Measurements from ENCODE around the gene DNAI7.

The DNAI7 gene

DNA sequence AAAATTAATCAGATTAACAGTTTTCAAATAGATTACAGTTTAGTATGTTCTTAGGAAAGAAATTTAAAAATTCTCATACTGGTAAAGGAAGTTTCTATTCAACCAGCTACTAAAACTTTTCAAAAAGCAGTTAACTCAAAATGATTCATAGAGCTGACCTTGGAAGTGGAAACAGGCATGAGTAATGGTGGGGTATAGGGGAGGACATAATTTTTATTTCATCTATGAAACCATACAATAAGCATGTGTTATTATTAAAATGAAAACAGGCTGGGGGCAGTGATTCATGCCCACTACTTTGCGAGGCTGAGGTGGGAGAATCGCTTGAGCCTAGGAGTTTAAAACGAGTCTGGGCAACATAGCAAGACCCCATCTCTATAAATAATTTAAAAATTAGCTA is 73.0 kb downstream of the DNAI7 start:
- H2BK12ac ChIP-seq (ENCODE audit: low read length) = no peak overlapping the region
- H4K8ac ChIP-seq (ENCODE audit: low read depth, low read length) = no peak overlapping the region
- H3K4me1 ChIP-seq (ENCODE audit: control insufficient read depth in 2 of 2, insufficient read depth in 1 of 2, low read depth in 1 of 2, low read length in 2 of 2) = no peaks in the 10 kb centered on the region
- no peak overlapping the region for H3K23ac ChIP-seq (ENCODE audit: low read depth, low read length, poor library complexity)
- H2BK15ac ChIP-seq (ENCODE audit: low read length) = no peak overlapping the region
- no peak overlapping the region for H2BK120ac ChIP-seq (ENCODE audit: low read depth, low read length)
- no peaks in the 10 kb centered on the region for H3K9me3 ChIP-seq (replicated peaks in 1 of 2; ENCODE audit: control insufficient read depth in 2 of 2, insufficient read depth in 1 of 2, low read depth in 1 of 2, low read length in 2 of 2)
- no peak overlapping the region for H3K4ac ChIP-seq (ENCODE audit: low read length)
- H2BK5ac ChIP-seq (ENCODE audit: low read length) = no peak overlapping the region
- H2AFZ ChIP-seq (ENCODE audit: low read length) = no peak overlapping the region
- H3K9ac ChIP-seq (ENCODE audit: low read depth, low read length, poor library complexity) = no peak overlapping the region
- DNase-seq (ENCODE audit: low spot score) = no peak
- no CpG with 5 or more reads among the region's 3 CpGs for WGBS, 2 donors (ENCODE audit: extremely low coverage in 2 of 2, insufficient read length in 2 of 2, insufficient replicate concordance in 1 of 2)
- H3K36me3 ChIP-seq (replicated peaks in 1 of 2; ENCODE audit: control insufficient read depth in 2 of 2, insufficient read depth in 2 of 2, low read length in 2 of 2) = no peaks in the 10 kb centered on the region
- no peaks in the 10 kb centered on the region for H3K27me3 ChIP-seq (ENCODE audit: control insufficient read depth in 3 of 3, insufficient read depth in 3 of 3, low read depth in 1 of 3, low read length in 3 of 3)
- no peak overlapping the region for H2AK5ac ChIP-seq (ENCODE audit: low read depth, low read length)
- H3K4me2 ChIP-seq (ENCODE audit: insufficient read depth, low read length, poor library complexity, severe bottlenecking) = no peak overlapping the region
- H3K79me1 ChIP-seq (ENCODE audit: low read depth, low read length) = no peaks in the 10 kb centered on the region
- H3K14ac ChIP-seq (ENCODE audit: low read length) = no peak overlapping the region
- H3K18ac ChIP-seq (ENCODE audit: low read length) = no peak overlapping the region
- no peak overlapping the region for H4K91ac ChIP-seq (ENCODE audit: low read depth, low read length, poor library complexity)
- no peak overlapping the region for H3K4me3 ChIP-seq (ENCODE audit: low read length in 2 of 2)
- no peak overlapping the region for H3K27ac ChIP-seq (replicated peaks; ENCODE audit: low read length)

DNA sequence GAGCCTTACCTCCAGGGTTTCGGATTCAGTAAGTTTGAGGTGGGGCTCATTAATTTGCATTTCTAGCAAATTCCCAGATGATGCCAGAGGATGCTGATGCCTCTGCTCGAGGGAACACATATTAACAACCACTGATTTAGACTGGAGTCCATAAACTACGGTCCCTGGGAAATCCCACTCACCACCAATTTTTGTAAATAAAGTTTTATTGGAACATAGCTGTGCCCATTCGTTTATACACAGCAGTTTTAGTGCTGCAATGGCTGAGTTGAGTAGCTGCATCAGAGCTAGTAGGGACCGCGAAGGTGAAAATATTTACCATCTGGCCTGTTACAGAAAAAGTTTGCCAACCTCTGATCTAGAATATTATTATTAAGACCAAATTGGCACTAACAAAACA is 73.8 kb downstream of the DNAI7 start:
- Histone ChIP-seq H3K27me3 (ENCODE audit: control insufficient read depth in 3 of 3, insufficient read depth in 3 of 3, low read depth in 1 of 3, low read length in 3 of 3) (no peaks in the 10 kb centered on the region), H3K23ac (ENCODE audit: low read depth, low read length, poor library complexity) (no peak overlapping the region)
- no CpG with 5 or more reads among the region's 6 CpGs for WGBS, 2 donors (ENCODE audit: extremely low coverage in 2 of 2, insufficient read length in 2 of 2, insufficient replicate concordance in 1 of 2)

DNA sequence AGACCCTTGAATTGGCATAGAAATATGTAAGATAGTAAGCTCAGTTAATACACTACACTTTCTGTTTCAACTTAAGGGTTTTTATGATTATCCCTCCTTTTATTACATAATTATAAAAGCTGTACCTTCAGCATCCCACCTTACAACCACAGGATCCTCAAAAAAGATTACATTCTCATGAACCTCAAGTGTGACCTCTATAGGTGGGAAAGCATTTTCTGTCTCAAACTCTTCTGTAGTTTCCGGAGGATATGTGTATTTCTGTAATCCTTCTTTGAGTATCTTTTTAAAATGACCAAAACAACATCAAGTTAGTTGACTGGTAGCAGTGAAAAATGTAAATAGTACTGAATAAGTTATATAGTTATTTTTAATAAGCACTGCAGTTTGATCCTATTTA is 75.9 kb downstream of the DNAI7 start:
- Histone ChIP-seq H3K23ac (ENCODE audit: low read depth, low read length, poor library complexity) (no peak overlapping the region), H3K14ac (ENCODE audit: low read length) (no peak overlapping the region), H3K36me3 (replicated peaks in 1 of 2; ENCODE audit: control insufficient read depth in 2 of 2, insufficient read depth in 2 of 2, low read length in 2 of 2) (no peaks in the 10 kb centered on the region), H3K79me1 (ENCODE audit: low read depth, low read length) (no peaks in the 10 kb centered on the region), H3K4me1 (ENCODE audit: control insufficient read depth in 2 of 2, insufficient read depth in 1 of 2, low read depth in 1 of 2, low read length in 2 of 2) (no peaks in the 10 kb centered on the region), H2BK120ac (ENCODE audit: low read depth, low read length) (no peak overlapping the region), H3K27ac (replicated peaks; ENCODE audit: low read length) (no peak overlapping the region), H2BK5ac (ENCODE audit: low read length) (no peak overlapping the region), H2BK12ac (ENCODE audit: low read length) (no peak overlapping the region), H3K4me3 (ENCODE audit: low read length in 2 of 2) (no peak overlapping the region), H4K8ac (ENCODE audit: low read depth, low read length) (no peak overlapping the region), H3K4me2 (ENCODE audit: insufficient read depth, low read length, poor library complexity, severe bottlenecking) (no peak overlapping the region), H3K27me3 (ENCODE audit: control insufficient read depth in 3 of 3, insufficient read depth in 3 of 3, low read depth in 1 of 3, low read length in 3 of 3) (no peaks in the 10 kb centered on the region), H3K9me3 (replicated peaks in 1 of 2; ENCODE audit: control insufficient read depth in 2 of 2, insufficient read depth in 1 of 2, low read depth in 1 of 2, low read length in 2 of 2) (no peaks in the 10 kb centered on the region), H3K9ac (ENCODE audit: low read depth, low read length, poor library complexity) (no peak overlapping the region), H2BK15ac (ENCODE audit: low read length) (no peak overlapping the region), H2AFZ (ENCODE audit: low read length) (no peak overlapping the region), H3K4ac (ENCODE audit: low read length) (no peak overlapping the region), H2AK5ac (ENCODE audit: low read depth, low read length) (no peak overlapping the region), H3K18ac (ENCODE audit: low read length) (no peak overlapping the region), H4K91ac (ENCODE audit: low read depth, low read length, poor library complexity) (no peak overlapping the region)
- no peak for DNase-seq (ENCODE audit: low spot score)
- WGBS, 2 donors (ENCODE audit: extremely low coverage in 2 of 2, insufficient read length in 2 of 2, insufficient replicate concordance in 1 of 2) = no CpG with 5 or more reads among the region's 1 CpG

More for the DNA sequence above, 73.8 kb downstream of the DNAI7 start:
- Histone ChIP-seq H3K9ac (ENCODE audit: low read depth, low read length, poor library complexity) (no peak overlapping the region), H3K4me2 (ENCODE audit: insufficient read depth, low read length, poor library complexity, severe bottlenecking) (no peak overlapping the region), H2BK120ac (ENCODE audit: low read depth, low read length) (no peak overlapping the region), H4K8ac (ENCODE audit: low read depth, low read length) (no peak overlapping the region), H3K18ac (ENCODE audit: low read length) (no peak overlapping the region), H2BK5ac (ENCODE audit: low read length) (no peak overlapping the region), H3K4ac (ENCODE audit: low read length) (no peak overlapping the region), H3K79me1 (ENCODE audit: low read depth, low read length) (no peaks in the 10 kb centered on the region), H4K91ac (ENCODE audit: low read depth, low read length, poor library complexity) (no peak overlapping the region), H3K4me1 (ENCODE audit: control insufficient read depth in 2 of 2, insufficient read depth in 1 of 2, low read depth in 1 of 2, low read length in 2 of 2) (no peaks in the 10 kb centered on the region), H2AFZ (ENCODE audit: low read length) (no peak overlapping the region), H3K36me3 (replicated peaks in 1 of 2; ENCODE audit: control insufficient read depth in 2 of 2, insufficient read depth in 2 of 2, low read length in 2 of 2) (no peaks in the 10 kb centered on the region), H3K9me3 (replicated peaks in 1 of 2; ENCODE audit: control insufficient read depth in 2 of 2, insufficient read depth in 1 of 2, low read depth in 1 of 2, low read length in 2 of 2) (no peaks in the 10 kb centered on the region), H3K27ac (replicated peaks; ENCODE audit: low read length) (no peak overlapping the region), H3K14ac (ENCODE audit: low read length) (no peak overlapping the region), H2BK12ac (ENCODE audit: low read length) (no peak overlapping the region), H2BK15ac (ENCODE audit: low read length) (no peak overlapping the region), H2AK5ac (ENCODE audit: low read depth, low read length) (no peak overlapping the region), H3K4me3 (ENCODE audit: low read length in 2 of 2) (no peak overlapping the region)
- DNase-seq (ENCODE audit: low spot score) = no peak

DNA sequence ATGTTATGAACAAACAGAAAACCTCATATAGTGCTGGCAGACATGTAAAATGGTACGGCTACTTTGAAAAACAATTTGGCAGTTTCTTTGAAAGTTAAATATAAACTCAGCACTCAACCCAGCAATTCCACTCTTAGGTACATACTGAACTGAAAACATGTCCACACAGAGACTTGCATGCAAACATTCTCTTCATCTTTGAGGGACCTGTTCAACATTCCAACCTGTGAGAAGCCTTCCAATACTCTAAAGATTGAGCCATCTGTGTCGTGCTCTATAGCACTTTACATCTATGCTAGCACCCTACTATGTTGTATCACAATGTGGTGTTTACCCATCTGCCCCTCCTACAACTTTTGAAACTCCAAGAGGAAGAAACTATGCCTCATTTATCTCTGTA is 79.3 kb downstream of the DNAI7 start:
- H3K27ac ChIP-seq (replicated peaks; ENCODE audit: low read length) = no peak overlapping the region
- H2BK5ac ChIP-seq (ENCODE audit: low read length) = no peak overlapping the region
- no peak overlapping the region for H3K18ac ChIP-seq (ENCODE audit: low read length)
- H3K9ac ChIP-seq (ENCODE audit: low read depth, low read length, poor library complexity) = no peak overlapping the region
- H3K4me3 ChIP-seq (ENCODE audit: low read length in 2 of 2) = no peak overlapping the region
- no peak overlapping the region for H3K23ac ChIP-seq (ENCODE audit: low read depth, low read length, poor library complexity)
- H3K4ac ChIP-seq (ENCODE audit: low read length) = no peak overlapping the region
- H3K4me1 ChIP-seq (ENCODE audit: control insufficient read depth in 2 of 2, insufficient read depth in 1 of 2, low read depth in 1 of 2, low read length in 2 of 2) = no peaks in the 10 kb centered on the region
- no peak overlapping the region for H3K14ac ChIP-seq (ENCODE audit: low read length)
- no peak overlapping the region for H2AK5ac ChIP-seq (ENCODE audit: low read depth, low read length)
- no peak overlapping the region for H2BK12ac ChIP-seq (ENCODE audit: low read length)
- no peak overlapping the region for H2AFZ ChIP-seq (ENCODE audit: low read length)
- H3K9me3 ChIP-seq (replicated peaks in 1 of 2; ENCODE audit: control insufficient read depth in 2 of 2, insufficient read depth in 1 of 2, low read depth in 1 of 2, low read length in 2 of 2) = no peaks in the 10 kb centered on the region
- H2BK120ac ChIP-seq (ENCODE audit: low read depth, low read length) = no peak overlapping the region
- no peak overlapping the region for H2BK15ac ChIP-seq (ENCODE audit: low read length)
- H3K27me3 ChIP-seq (ENCODE audit: control insufficient read depth in 3 of 3, insufficient read depth in 3 of 3, low read depth in 1 of 3, low read length in 3 of 3) = no peaks in the 10 kb centered on the region
- no peak overlapping the region for H3K4me2 ChIP-seq (ENCODE audit: insufficient read depth, low read length, poor library complexity, severe bottlenecking)
- H3K36me3 ChIP-seq (replicated peaks in 1 of 2; ENCODE audit: control insufficient read depth in 2 of 2, insufficient read depth in 2 of 2, low read length in 2 of 2) = no peaks in the 10 kb centered on the region
- H4K8ac ChIP-seq (ENCODE audit: low read depth, low read length) = no peak overlapping the region
- no peak for DNase-seq (ENCODE audit: low spot score)
- no peak overlapping the region for H4K91ac ChIP-seq (ENCODE audit: low read depth, low read length, poor library complexity)
- WGBS, 2 donors (ENCODE audit: extremely low coverage in 2 of 2, insufficient read length in 2 of 2, insufficient replicate concordance in 1 of 2) = no CpG with 5 or more reads among the region's 2 CpGs
- H3K79me1 ChIP-seq (ENCODE audit: low read depth, low read length) = no peaks in the 10 kb centered on the region

Data from neuronal stem cell (in vitro differentiated cells).